Peyer's patch (tissue), 4 donors: ENCODE data around the gene PDHX. TPM values are rescaled to one million over a fixed set of nuclear protein-coding genes. Genes with fewer than 3 reads are reported as not detected.
A peak's percentile ranks its signal among the peaks of the same experiment; 100 is the strongest.

Experiments
- DNase-seq, 3 donors: peaks; one replicate each; pipeline ENCODE4 v3.0.0-alpha.2; 2017 to 2019
- H3K27ac ChIP-seq, 4 donors: fragments of 200-600 bp; sonication (generic); one replicate each; pipeline ENCODE4 v1.5.1; 2016 to 2019
- H3K27me3 ChIP-seq, 2 donors: fragments of 200-600 bp; sonication (generic); one replicate each; pipeline ENCODE4 v1.5.1; 2019
- H3K36me3 ChIP-seq, 3 donors: fragments of 200-600 bp; sonication (generic); one replicate each; pipeline ENCODE4 v1.5.1; 2016 to 2019
- H3K4me1 ChIP-seq, 4 donors: fragments of 200-600 bp; sonication (generic); one replicate each; pipeline ENCODE4 v1.5.1; 2016 to 2019
- H3K4me3 ChIP-seq, 4 donors: fragments of 200-600 bp; sonication (generic); 1 replicate in 3 of 4; 2 replicates in 1 of 4; pipeline ENCODE4 v1.5.1; 2016 to 2019; ENCODE audit warnings: mild to moderate bottlenecking in 1 of 4
- H3K9me3 ChIP-seq, 4 donors: fragments of 200-600 bp; sonication (generic); one replicate each; pipeline ENCODE4 v1.5.1; 2016 to 2019; ENCODE audit warnings: mild to moderate bottlenecking in 1 of 4
- POLR2A ChIP-seq, 2 donors: fragments of 450-650 bp; IDR thresholded peaks; one replicate each; pipeline ENCODE4 v1.5.1; 2017; ENCODE audit warnings: antibody characterized with exemption in 2 of 2, mild to moderate bottlenecking in 2 of 2, moderate library complexity in 2 of 2
- small RNA-seq, 2 donors: library from RNA; depleted of rRNA; stranded (forward); fragments of <200 nt; gene quantifications; one replicate each; pipeline ENCODE3, GENCODE V24; 2016
- total RNA-seq, 4 donors: library from RNA; depleted of rRNA; stranded (reverse); fragments of >200 nt; gene quantifications; one replicate each; pipeline ENCODE4 v1.1.0, GENCODE V29; 2016
- TF ChIP-seq, protein P1 (sequence below), 6 experiments: fragments of 450-650 bp in 4 of 6; fragments of 200-600 bp in 2 of 6; sonication (generic) in 1 of 6; IDR thresholded peaks; one replicate each; pipeline ENCODE4 v1.5.1; 2017 to 2019; ENCODE audit warnings: antibody characterized with exemption in 6 of 6, mild to moderate bottlenecking in 3 of 6, moderate library complexity in 1 of 6

Gene PDHX
- total RNA-seq, 4 donors from 2014 or later, result 15.4 to 87.5 (median 22.4) TPM

DNA sequence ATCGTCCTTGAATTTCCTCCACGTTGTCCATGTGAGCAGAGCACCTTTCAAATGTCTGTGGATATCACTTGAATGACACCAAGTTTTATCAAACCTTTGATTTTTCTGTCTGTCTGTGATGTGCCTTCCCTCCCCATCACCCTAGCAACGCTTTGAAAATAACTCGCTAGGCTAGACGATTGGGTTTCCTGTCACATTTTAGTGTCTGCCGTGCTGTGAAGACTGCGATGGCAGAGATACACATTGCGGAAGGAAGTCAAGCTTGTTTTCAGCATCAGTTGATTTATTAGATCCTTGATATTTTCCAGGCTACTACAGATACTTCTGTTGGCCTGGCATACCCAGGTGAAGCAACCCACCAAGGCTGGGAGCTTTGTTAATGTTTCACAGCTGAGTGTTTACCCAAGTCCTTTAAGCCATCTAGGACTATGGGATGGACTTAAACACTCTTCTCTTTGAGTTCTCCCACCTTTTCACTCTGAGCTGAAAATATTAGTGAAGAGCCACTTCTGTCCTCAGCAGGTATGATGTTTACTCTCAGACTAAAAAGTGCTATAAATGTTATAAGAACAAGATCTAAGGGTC lies 128.9 kb downstream of the PDHX start:
- Histone ChIP-seq H3K4me1 (peaks cover 0 to 25% (median 7%) of the 10 kb centered on the region in 4 donors), H3K9me3 (no peaks in the 10 kb centered on the region), H3K27me3 (no peaks in the 10 kb centered on the region), H3K4me3 (no peak overlapping the region), H3K36me3 (no peaks in the 10 kb centered on the region), H3K27ac (peak overlapping the region; percentile 41 to 64 (median 54))
- no peak for TF ChIP-seq POLR2A (IDR thresholded peaks at IDR 0.05)
- TF ChIP-seq, protein P1, sequence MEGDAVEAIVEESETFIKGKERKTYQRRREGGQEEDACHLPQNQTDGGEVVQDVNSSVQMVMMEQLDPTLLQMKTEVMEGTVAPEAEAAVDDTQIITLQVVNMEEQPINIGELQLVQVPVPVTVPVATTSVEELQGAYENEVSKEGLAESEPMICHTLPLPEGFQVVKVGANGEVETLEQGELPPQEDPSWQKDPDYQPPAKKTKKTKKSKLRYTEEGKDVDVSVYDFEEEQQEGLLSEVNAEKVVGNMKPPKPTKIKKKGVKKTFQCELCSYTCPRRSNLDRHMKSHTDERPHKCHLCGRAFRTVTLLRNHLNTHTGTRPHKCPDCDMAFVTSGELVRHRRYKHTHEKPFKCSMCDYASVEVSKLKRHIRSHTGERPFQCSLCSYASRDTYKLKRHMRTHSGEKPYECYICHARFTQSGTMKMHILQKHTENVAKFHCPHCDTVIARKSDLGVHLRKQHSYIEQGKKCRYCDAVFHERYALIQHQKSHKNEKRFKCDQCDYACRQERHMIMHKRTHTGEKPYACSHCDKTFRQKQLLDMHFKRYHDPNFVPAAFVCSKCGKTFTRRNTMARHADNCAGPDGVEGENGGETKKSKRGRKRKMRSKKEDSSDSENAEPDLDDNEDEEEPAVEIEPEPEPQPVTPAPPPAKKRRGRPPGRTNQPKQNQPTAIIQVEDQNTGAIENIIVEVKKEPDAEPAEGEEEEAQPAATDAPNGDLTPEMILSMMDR (IDR thresholded peaks at IDR 0.05), result no peak
- peak in 2 of 3 donors; percentile 72 to 81 for DNase-seq

Small RNA genes lying within 50 kb of the gene (small RNA-seq; reads per million reads assigned to genes)
- gene MIR1343, result 0 to 0.25 reads per million in 2 donors

Other genes with a start within 250 kb of the PDHX start
- gene APIP, start 239 bp upstream of the PDHX start, total RNA-seq, result 10 to 100 TPM; 11.7 to 25.6 (median 13.8) TPM
- gene CD44, start 222.6 kb downstream of the PDHX start, total RNA-seq, result 100 to 1,000 TPM in 3 of 4 donors, 10 to 100 TPM in 1; 71.6 to 412 (median 130) TPM